ENCODE data around the gene PKDCC.
"Not testable (repeated sequence)": the region's sequence is repeated elsewhere in the genome, so short reads cannot be mapped to it uniquely, and the experiment has no call there.

PKDCC gene

DNA sequence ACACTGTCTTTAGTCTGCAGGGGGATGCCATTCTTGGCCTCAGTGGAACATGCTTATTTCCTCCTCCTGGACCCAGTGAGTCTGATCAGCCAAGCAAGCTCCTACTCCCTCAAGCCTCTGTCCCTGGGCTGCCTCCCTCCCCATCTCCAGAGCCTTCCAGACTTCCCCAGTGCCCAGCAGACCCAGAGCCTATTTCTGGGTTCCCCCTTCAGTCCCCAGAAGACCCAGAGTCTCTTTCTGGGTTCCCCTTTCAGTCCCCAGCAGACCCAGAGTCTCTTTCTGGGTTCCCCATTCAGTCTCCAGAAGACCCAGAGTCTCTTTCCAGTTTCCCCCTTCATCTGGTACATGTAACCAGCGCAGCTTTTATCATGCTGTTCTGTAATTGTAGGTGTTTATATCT is 17.0 kb upstream of the PKDCC start:
- DNase-seq: no peak

- DNase-seq: no peak
Measured at GRCh38 chr2:42031281-42032223, 16.3 kb upstream of the PKDCC start.

- DNase-seq: no peak
Measured at GRCh38 chr2:42032224-42032620, 15.6 kb upstream of the PKDCC start.

DNA sequence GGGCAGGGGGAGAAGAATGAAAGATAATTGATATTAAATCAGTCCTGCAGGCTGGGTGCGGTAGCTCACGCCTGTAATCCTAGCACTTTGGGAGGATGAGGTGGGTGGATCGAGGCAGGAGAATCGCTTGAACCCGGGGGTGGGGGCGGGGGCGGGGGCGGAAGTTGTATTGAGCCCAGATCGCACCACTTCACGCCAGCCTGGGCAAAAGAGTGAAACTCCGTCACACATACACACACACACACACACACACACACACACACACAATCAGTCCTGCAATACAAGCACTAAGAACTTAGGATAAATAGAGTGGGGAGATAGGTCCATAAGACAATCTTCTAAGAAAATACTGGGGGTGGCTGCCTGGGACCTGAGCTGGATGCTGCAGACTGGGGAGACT is 15.1 kb upstream of the PKDCC start:
- no peak for DNase-seq

GRCh38 chr2:42034096-42034495 is 13.7 kb upstream of the PKDCC start:
- DNase-seq: not testable (repeated sequence)

DNA sequence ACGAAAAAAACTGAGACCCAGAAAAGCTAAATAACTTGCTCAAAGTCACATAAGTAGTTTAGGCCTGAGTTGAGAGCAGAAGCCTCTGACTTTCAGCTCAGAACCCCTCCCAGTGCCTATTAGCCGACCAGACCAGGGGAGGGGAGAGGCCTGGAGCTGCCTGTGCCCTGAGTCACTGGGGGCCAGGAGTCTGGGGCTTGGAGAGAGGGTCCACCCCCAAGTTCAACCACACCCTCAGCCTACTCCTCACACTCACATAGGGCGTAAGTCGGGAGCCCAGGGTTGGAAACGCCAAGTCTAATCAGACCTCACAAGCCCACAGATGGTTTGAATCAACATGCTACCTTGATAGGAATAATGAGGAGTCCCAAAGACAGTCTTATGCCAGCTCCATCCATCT is 12.6 kb upstream of the PKDCC start:
- no peak for DNase-seq

- no peak for DNase-seq
Measured at GRCh38 chr2:42036413-42036812, 11.4 kb upstream of the PKDCC start.

DNA sequence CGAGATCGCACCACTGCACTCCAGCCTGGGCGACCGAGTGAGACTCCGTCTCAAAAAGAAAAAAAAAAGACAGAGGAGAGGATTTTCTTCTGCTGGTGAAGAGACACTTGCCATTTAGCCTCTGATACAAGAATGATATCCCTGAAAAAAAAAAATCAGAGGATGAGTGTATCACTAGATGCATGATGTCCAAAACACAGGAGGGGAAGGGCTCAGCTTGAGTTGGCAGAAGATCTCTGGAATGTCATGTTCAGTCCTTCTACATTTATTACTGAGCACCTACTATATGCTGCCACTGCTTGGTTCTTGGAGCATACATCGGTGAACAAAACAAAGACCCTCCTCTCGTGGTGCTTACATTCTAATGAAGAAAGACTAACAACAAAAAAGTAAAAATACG is 10.9 kb upstream of the PKDCC start:
- no peak for DNase-seq

DNA sequence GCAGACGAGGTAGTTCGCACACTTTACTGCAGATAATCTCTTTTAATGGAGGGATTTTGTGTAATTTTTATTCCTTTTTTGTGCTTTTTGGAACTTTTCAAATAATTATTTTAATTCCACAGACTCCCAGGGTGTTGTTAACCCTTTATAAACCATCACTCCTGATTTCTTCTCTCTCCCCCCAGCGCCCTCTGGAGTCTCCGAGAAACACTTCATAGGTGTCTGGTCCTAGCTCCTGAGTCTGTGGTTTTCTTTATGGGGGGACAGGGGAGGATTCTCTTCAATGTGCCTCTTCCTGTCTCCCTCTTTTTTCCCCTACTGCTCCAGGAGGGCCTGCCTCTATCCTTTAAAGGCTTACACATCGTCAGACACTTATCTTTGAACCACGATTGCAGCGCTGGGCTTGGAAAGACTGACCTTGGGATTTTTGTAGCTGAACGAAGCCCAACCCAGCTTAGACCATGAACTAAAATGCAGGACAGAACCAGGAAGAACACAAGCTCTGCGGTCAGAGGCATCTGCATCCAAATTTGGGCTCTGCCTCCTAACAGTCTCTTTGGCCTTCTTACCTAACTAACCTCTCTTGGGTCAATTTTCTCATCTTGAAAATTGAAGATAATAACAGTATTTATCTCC is 7.1 kb upstream of the PKDCC start:
- no peak for DNase-seq

DNA sequence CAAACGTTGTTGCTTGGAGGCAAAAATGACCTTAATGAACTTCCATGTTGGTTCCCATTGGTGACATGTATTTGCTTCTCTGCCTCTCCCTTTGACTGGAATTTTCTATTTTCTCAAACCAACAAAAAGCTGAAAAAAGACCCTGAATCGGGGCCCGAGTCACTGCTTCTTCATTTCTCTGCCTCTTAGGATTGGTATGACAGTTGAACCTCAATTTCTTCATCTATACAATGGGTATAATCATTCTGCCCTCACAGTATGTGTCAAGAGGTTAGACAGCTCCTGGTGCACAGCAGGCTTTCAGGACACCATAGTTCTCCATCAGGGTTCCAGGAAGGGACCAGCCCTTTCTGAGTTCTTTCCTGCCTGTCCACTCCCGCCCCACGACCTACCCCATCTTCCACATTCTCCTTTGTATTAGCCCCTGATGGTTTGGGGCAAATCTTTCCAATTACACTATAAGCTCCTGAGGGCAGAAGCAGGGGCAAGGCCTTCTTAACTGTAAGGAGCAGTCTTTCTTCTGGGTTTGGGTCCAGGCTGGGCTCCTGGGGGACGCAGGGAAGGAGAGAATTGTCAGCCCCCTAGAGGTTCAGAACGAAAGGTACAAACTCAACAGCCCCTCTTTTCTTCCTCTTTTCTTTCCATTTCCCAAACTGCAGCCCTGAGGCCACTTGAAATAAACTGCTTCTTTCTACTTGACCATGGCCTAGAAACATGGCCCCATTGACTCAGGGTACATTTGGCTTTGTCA is 6.3 kb upstream of the PKDCC start:
- no peak for DNase-seq

DNA sequence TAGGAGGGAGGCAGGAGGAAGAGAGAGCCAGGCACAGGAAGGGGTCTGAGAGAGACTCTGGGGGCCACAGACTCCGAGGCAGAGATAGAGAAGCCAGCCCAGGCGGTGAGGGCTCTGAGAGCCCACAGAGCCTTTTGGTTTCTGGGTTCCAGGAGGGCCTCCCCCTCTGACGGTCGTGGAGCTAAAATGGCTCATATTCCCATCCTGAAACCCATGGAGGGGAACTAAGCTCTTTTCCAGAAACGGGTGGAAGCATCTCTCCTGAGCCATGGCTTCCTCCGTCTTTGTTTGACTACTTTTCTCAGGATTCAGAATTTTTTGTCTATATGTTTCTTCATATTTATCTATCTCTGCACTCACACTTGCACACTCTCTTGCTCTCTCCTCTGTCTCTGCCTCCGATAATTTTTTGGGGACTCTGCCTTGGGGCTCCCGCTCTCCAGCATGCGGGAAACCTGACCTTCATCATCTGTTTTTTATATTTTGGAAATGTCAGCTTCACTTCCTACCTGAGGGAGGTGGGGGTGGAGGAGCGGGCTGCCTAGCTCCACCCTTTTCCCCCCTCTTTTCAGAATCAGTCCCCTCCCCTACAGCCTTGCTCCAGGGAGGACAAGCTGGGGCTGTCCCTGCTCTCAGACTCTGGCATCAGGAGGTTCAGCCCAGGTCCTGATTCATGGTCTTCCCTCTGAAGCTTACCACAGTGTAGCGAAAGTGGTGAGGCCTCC is 5.0 kb upstream of the PKDCC start:
- DNase-seq: no peak

DNA sequence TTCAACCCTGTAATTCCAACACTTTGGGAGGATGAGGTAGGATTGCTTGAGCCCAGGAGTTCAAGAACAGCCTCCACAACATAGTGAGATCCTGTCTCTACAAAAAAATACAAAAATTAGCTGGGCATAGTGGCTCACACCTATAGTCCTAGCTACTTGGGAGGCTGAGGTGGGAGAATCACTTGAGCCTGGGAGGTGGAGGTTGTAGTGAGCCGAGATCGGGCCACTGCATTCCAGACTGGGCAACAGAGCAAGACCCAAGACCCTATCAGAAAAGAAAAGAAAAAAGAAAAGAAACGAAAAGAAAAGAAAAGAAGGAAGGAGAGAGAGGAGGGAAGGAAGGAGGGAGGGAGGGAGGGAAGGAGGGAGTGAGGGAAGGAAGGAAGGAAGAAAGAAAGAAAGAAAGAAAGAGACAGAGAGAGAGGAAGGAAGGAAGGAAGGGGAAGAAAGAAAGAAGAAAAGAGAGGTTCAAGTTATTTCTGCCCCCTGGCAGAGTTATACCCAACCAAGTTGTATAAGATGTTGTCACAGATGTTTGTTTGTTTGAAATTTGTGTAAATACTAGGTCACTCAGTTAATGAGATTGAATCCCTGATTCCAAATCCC is 3.9 kb upstream of the PKDCC start:
- no peak for DNase-seq

DNA sequence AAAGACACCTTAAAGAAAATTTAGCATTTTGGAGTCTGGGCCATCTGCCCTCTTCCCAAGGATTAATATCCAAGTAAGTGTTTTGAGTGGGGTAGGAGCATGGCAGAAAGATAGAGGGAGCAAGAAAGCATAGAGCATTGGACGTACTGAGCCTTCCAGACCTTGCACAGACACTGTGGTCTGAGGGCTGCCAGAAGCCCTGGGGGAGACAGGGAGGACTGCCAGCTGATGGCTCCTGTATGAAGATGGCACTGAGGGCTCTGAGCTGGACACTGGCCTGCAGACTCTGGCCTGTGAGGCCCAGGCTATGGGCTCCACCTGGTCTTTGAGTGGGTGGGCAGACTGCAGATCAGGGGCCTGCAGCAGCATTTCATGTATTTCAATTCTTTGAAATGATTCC is 2.9 kb upstream of the PKDCC start:
- DNase-seq: no peak

GRCh38 chr2:42045352-42045751 is 2.5 kb upstream of the PKDCC start:
- no peak for DNase-seq

DNA sequence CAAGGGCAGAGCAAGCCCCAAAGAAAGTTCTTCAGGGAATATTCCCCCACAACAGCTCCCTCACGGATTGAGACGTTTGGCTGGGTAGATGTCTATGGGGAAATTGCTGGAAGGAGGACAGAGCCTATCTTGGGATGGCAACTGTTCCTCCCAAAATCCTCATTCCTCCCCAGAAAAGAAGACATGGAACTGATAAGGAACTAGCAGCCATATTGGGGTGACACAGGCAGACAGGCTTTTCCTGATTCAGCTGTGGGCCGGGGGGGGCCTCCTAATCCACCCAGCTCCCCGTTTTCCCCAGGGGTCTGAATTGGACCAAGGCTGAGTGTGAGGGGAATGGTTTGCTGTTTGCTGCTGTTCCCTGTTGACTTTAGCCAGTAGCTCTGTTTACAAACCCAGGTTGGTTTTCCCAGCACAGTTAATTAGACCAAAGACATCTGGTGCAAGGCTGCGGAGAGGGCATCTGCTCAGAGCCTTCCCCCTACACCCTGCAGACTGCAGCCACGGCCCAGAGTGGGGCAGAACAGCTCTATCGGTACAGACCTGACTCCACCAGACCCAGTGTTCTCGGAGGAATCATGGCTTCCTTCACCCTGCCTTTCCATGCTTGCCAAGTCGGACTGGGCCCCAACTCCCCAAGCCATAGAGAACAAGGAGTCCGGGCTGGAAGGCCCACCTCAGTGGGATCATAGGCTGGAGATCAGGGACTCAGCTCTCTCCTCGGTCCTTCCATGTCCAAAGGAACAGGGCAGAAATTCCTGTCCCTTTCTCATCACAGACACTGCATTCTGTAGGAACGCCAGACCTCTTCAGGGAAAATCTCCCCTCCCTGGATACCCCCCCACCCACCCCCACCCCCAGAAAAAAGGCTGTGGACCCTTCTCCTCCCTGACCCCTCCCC is 1.7 kb upstream of the PKDCC start:
- no peak for DNase-seq

DNA sequence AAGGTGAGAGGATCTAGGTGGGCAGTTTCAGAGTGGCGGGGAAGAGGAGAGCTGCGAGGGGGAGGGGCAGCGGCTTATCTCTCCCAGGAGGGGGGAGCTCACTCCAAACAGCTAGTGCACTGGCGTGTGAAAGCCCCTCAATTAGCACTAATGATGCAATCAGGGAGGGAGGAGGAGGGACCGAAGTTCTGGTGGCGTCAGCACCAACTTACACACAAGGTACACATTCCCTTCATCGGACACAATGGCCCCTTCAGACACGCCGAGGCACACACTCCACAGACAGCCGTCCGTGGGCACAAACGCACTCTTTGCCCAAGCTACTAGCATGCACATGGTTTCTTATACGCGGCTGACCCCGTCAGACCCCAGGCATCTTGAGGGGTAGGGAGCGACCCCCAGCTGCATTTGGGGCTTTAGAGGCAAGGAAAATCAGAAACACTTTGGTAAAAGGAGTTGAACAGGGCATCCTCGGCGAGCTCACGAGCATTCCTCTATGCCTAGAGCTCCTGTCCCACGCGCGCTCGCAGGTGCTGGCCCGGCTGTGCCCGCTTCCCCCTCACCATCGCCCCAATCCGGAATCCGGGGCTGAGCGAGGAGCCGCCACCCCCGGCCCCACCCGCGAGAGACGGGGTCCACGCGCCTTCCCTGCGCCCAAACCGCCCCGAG is 868 bp upstream of the PKDCC start:
- DNase-seq: no peak

GRCh38 chr2:42048299-42049220 is 739 bp downstream of the PKDCC start:
- DNase-seq: no peak

GRCh38 chr2:42049221-42050009 is 1.6 kb downstream of the PKDCC start:
- no peak for DNase-seq

Data from activated CD8-positive, alpha-beta memory T cell treated with anti-CD3 and anti-CD28 coated beads, Interleukin-2, amount 50 U/mL, for 48 hours (primary cell).